ENCODE measurements around the gene ZSCAN5B.
"Not testable (repeated sequence)": the region's sequence is repeated elsewhere in the genome, so short reads cannot be mapped to it uniquely, and the experiment has no call there.

The ZSCAN5B gene

DNA sequence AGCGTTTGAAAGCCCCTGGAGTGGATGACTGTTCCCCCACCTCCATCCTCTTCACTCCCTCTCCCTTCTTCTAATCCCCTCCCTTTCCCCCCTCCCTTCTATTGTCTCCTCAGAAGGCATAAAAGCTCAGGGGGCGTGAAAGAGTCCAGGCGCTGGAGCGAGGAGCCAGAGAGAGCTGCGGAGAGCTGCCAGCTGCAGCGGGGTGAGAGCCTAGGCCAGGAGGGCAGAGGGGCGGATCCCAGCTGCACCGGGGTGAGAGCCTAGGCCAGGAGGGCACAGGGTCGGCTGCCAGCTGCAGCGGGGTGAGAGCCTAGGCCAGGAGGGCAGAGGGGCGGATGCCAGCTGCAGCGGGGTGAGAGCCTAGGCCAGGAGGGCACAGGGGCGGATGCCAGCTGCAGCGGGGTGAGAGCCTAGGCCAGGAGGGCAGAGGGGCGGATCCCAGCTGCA, 21.7 kb downstream of the ZSCAN5B start, which contains the start of gene GALP:
Gene GALP (plus strand): TSS at position 148 of the 447 bp plus-strand sequence. CDS start 1,101 bp downstream, outside the sequence.
- not testable (repeated sequence) for DNase-seq

- DNase-seq: no peak
These were observed 23.0 kb downstream of the ZSCAN5B start for GRCh38 chr19:56174550-56174949.

DNA sequence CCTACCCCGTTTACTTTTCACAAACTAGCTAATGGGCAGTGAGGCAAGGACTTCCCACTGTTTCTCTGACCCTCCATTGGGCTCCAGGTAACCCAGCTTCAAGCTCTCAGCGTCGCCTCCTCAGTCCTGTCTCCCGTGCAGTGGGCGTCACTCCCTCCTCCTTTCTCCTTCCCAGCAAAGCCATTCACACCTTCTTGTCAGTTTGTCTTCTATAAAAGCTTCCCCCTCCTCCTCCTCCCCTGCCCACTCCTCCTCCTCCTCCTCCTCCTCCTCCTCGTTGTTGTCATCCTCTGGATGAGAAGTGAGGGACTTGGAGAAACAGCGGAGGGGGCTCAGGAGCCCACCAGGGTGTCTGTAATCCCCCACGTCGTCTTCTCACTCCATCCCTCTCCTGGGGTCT, 23.5 kb downstream of the ZSCAN5B start:
- DNase-seq: no peak

- no peak for DNase-seq
These were observed 27.3 kb downstream of the ZSCAN5B start for GRCh38 chr19:56170261-56170660.

GRCh38 chr19:56167064-56167578, 30.5 kb downstream of the ZSCAN5B start:
- no peak for DNase-seq

DNA sequence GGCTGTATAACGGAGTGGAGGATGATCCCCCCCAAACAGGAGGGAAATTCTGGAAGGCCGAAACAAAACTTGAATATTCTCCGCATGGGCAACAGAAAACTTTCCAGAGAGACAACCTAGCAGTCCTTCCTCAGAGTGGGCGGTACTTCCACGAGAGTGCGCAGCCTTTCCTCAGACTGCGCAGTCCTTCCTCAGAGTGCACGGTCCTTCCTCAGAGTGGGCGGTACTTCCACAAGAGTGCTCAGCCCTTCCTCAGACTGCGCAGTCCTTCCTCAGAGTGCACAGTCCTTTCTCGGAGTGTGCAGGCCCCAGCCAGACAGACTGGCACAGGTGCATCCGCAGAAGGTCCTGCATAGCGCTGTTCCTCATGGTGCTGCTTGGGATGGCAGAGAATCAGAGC, 34.5 kb downstream of the ZSCAN5B start:
- DNase-seq: no peak

DNA sequence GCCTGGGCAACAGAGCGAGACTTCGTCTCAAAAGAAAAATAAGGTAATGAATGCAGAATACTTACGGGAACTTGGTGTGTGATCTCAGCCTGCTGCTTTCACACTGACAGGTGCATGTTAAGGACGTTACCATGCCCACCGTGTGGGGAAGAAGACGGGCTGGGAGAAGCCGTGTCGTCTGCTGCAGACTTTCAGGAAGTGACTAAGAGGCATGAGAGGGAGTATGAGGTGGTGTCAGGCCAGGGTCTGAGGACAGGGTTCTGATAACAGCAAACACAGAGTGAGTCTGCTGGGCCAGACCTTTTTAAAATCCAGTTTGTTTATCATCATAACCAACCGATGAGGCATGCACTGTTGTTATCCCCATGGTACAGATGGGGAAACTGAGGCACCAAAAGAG, 35.3 kb downstream of the ZSCAN5B start:
- DNase-seq: no peak

GRCh38 chr19:56161534-56161933, 36.0 kb downstream of the ZSCAN5B start:
- no peak for DNase-seq

GRCh38 chr19:56159622-56160271, 37.8 kb downstream of the ZSCAN5B start:
- DNase-seq: no peak

DNA sequence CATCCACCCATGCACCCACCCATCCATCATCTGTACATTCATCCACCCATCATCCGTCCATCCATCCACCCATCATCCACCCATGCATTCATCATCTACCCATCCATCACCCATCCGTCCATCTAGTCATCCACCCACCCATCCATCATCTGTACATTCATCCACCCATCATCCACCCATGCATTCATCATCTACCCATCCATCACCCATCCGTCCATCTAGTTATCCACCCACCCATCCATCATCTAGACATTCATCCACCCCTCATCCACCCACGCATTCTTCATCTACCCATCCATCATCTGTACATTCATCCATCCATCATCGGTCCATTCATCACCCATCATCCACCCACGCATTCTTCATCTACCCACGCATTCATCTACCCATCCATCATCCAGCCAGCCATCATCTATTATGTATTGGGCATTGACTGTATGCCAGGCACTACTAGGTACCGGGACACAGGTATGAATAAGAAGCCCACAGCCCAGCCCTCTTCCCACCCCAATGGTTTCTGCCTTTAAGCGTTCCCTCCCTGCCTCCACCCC, 38.5 kb downstream of the ZSCAN5B start:
- DNase-seq: no peak

DNA sequence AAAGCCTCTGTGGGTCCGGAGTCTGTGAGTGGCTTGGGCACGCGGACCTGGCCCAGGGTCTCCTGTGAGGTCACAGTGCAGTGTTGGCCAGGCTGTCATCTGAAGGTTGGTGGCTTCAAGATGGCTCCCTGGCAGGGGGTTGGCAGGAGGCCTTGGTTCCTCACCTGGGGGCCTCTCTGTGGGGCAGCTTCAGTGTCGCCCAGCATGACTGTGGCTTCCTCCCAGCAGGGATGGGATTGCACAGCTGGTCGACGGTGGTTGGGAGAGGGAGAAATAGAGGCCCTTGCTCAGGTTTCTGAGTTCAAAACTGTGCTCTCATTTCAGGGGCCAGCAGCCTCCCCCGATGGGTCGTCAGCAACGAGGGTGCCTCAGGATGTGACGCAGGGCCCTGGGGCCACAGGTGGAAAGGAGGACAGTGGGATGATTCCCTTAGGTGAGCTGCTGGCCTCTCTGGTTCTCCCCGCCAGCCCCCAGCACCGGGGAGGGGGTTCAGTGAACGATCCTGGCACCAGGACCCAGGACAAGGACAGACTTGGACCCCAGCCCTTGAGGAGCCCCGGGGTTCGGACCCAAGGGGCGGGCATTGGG, 39.3 kb downstream of the ZSCAN5B start:
- no peak for DNase-seq

- no peak for DNase-seq
These were observed 40.8 kb downstream of the ZSCAN5B start for GRCh38 chr19:56156768-56157167.

DNA sequence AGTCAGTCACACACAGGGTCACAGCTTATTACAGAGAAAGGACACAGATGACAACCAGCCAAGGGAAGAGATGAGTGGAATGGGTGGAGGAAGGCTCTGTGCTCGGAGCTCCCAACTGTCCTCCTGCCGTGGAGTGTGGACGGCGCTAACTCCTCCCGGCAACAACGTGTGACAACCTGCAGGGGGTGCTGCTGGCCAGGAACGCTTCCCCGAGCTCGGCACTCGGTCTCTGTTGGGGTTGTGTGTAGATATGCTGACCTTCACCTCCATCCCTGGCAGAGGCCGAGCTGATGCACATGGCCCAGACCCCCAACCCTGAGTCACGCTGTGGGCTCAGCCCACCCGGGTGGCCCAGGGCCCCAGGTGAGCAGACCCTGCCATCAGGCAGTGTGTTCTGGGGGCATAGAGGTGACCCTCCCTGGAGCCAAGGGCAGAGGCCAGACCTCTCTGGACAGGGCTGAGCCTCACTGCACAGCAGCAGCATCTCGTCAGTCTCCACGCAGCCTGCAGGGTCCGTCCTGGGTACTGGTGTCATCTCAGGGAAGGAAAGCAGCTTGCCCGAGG, 42.4 kb downstream of the ZSCAN5B start:
- no peak for DNase-seq

- no peak for DNase-seq
These were observed 44.1 kb downstream of the ZSCAN5B start for GRCh38 chr19:56153507-56153906.

GRCh38 chr19:56152644-56153043, 44.9 kb downstream of the ZSCAN5B start:
- DNase-seq: no peak

- DNase-seq: no peak
These were observed 47.2 kb downstream of the ZSCAN5B start for GRCh38 chr19:56150358-56150757.

GRCh38 chr19:56149656-56150038, 47.9 kb downstream of the ZSCAN5B start:
- DNase-seq: no peak

- DNase-seq: not testable (repeated sequence)
These were observed 48.5 kb downstream of the ZSCAN5B start for GRCh38 chr19:56148955-56149655.

GRCh38 chr19:56148096-56148495, 49.5 kb downstream of the ZSCAN5B start:
- DNase-seq: no peak

- no peak for DNase-seq
These were observed 50.3 kb downstream of the ZSCAN5B start for GRCh38 chr19:56147307-56147706.

DNA sequence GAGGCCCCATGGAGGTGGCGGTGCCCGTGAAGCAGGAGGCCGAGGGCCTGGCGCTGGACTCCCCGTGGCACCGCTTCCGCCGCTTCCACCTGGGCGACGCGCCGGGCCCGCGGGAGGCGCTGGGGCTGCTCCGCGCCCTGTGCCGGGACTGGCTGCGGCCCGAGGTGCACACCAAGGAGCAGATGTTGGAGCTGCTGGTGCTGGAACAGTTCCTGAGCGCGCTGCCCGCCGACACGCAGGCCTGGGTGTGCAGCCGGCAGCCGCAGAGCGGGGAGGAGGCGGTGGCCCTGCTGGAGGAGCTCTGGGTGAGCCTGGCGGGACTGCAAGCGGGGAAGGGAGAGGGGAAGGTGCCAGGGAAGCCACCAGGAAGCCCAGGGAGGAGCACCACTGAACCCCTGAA, 50.7 kb downstream of the ZSCAN5B start:
- DNase-seq: no peak

- DNase-seq: no peak
These were observed 51.9 kb downstream of the ZSCAN5B start for GRCh38 chr19:56145698-56146097.

DNA sequence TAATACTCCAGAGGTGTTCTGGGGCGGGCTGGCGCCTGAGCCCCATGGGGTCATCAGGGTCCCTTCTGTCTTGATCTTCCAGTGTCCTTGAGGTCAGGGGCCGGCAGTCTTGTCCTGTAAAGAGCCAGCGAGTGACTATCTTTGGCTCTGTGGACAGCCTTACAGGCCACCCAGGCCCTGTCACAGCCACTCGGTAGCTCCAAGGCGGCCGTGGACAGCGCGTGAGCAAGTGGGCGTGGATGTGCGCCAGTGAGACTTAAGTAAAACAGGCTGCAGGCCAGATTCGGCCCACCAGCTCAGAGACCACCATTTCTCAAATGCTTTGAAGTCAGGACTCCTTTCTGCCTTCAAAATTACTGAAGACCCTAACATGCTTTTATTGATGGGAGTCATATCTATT, 52.8 kb downstream of the ZSCAN5B start:
- DNase-seq: no peak
